HEK293 (cell line): Measurements from ENCODE around the gene SLC16A5.

Experiments used
- CTCF ChIA-PET: fragments of 350-600 bp; formaldehyde crosslinking; extraction: SDS; loops from one replicate; lab custom pipeline; 2021; ENCODE audit warnings: antibody characterized with exemption; lab: Yijun Ruan, JAX
- POLR2A ChIA-PET: fragments of 300-600 bp; formaldehyde crosslinking; extraction: SDS; loops from one replicate; lab custom pipeline; 2020; ENCODE audit warnings: antibody characterized with exemption, inconsistent platforms; lab: Yijun Ruan, JAX
- H3K27ac ChIP-seq: fragments of 200-500 bp; sonication (Bioruptor generic); 2 replicates; pipeline ENCODE4 v1.5.1; 2014; ENCODE audit warnings: low read depth, low read length, control low read depth, inconsistent platforms; ENCODE audit errors: extremely low read depth
- H3K36me3 ChIP-seq, 2 experiments: fragments of 200-500 bp in 1 of 2; sonication (Bioruptor generic) in 1 of 2; 1 replicate in 1 of 2; 2 replicates in 1 of 2; pipeline ENCODE4 v1.5.1; 2014 to 2017; ENCODE audit warnings: inconsistent platforms in 2 of 2, low read length in 2 of 2; ENCODE audit not compliant: control insufficient read depth in 2 of 2, insufficient read depth in 1 of 2
- H3K4me1 ChIP-seq: fragments of 200-500 bp; sonication (Bioruptor generic); 2 replicates; pipeline ENCODE4 v1.5.1; 2014; ENCODE audit warnings: mild to moderate bottlenecking, low read length, inconsistent platforms; ENCODE audit not compliant: control insufficient read depth, insufficient read depth
- H3K4me3 ChIP-seq: 2 replicates; pipeline ENCODE4 v1.5.1; 2011; ENCODE audit warnings: low read depth, mild to moderate bottlenecking, control low read depth, low read length, moderate library complexity
- H3K9me3 ChIP-seq: fragments of 200-500 bp; sonication (Bioruptor generic); 2 replicates; pipeline ENCODE4 v1.5.1; 2014; ENCODE audit warnings: low read depth, low read length, inconsistent platforms; ENCODE audit not compliant: control insufficient read depth, insufficient read depth
- MYNN ChIP-seq: fragments of 450-650 bp; formaldehyde crosslinking; IDR thresholded peaks from 2 replicates; pipeline ENCODE4 v1.5.1; 2016; ENCODE audit warnings: missing biosample characterization, missing genetic modification characterization, borderline replicate concordance
- PRDM10 ChIP-seq: fragments of 450-650 bp; formaldehyde crosslinking; IDR thresholded peaks from 2 replicates; pipeline ENCODE4 v1.5.1; 2016; ENCODE audit warnings: missing biosample characterization, missing genetic modification characterization
- PRDM2 ChIP-seq: fragments of 450-650 bp; formaldehyde crosslinking; IDR thresholded peaks from 2 replicates; pipeline ENCODE4 v1.5.1; 2016; ENCODE audit warnings: missing biosample characterization, missing genetic modification characterization, borderline replicate concordance
- REST ChIP-seq: fragments of 450-650 bp; formaldehyde crosslinking; IDR thresholded peaks from 2 replicates; pipeline ENCODE4 v1.5.1; 2016; ENCODE audit warnings: missing biosample characterization, missing genetic modification characterization
- TCF7L2 ChIP-seq: IDR thresholded peaks from 2 replicates; pipeline ENCODE4 v1.6.1; 2011; ENCODE audit warnings: low read depth, mild to moderate bottlenecking, inconsistent platforms, low read length, moderate library complexity, borderline replicate concordance
- ZBTB26 ChIP-seq: fragments of 450-650 bp; formaldehyde crosslinking; optimal IDR thresholded peaks from 2 replicates; pipeline ENCODE3; 2016; ENCODE audit warnings: missing biosample characterization, mild to moderate bottlenecking, missing genetic modification characterization
- ZNF16 ChIP-seq: fragments of 450-650 bp; formaldehyde crosslinking; IDR thresholded peaks from 2 replicates; pipeline ENCODE4 v1.5.1; 2016; ENCODE audit warnings: low read depth, missing biosample characterization, missing genetic modification characterization
- ZNF214 ChIP-seq: fragments of 450-650 bp; formaldehyde crosslinking; IDR thresholded peaks from 2 replicates; pipeline ENCODE4 v1.5.1; 2017; ENCODE audit warnings: missing biosample characterization, mild to moderate bottlenecking, missing genetic modification characterization, borderline replicate concordance
- ZNF350 ChIP-seq: fragments of 450-650 bp; formaldehyde crosslinking; IDR thresholded peaks from 2 replicates; pipeline ENCODE4 v1.5.0; 2017; ENCODE audit warnings: missing biosample characterization, mild to moderate bottlenecking, missing genetic modification characterization
- ZNF548 ChIP-seq: fragments of 450-650 bp; formaldehyde crosslinking; IDR thresholded peaks from 2 replicates; pipeline ENCODE4 v1.5.1; 2016; ENCODE audit warnings: missing biosample characterization, missing genetic modification characterization
- ZNF571 ChIP-seq: fragments of 450-650 bp; formaldehyde crosslinking; IDR thresholded peaks from 2 replicates; pipeline ENCODE4 v1.5.0; 2017; ENCODE audit warnings: missing biosample characterization, missing genetic modification characterization
- ZNF610 ChIP-seq: fragments of 450-650 bp; formaldehyde crosslinking; IDR thresholded peaks from 2 replicates; pipeline ENCODE4 v1.5.1; 2016; ENCODE audit warnings: missing biosample characterization, missing genetic modification characterization, borderline replicate concordance
- ZNF747 ChIP-seq: fragments of 450-650 bp; formaldehyde crosslinking; IDR thresholded peaks from 2 replicates; pipeline ENCODE4 v1.5.1; 2016; ENCODE audit warnings: missing biosample characterization, missing genetic modification characterization
- ZNF843 ChIP-seq: fragments of 450-650 bp; formaldehyde crosslinking; IDR thresholded peaks from 2 replicates; pipeline ENCODE4 v1.5.1; 2016; ENCODE audit warnings: missing biosample characterization, missing genetic modification characterization

Gene SLC16A5

GRCh38 chr17:75105126-75106080 is 17.6 kb downstream of the SLC16A5 start (continued):
- TF ChIP-seq PRDM2 (no peak), ZNF610 (tag by site-specific recombination) (peak; percentile 80), ZNF571 (tag by site-specific recombination) (no peak), MYNN (tag by site-specific recombination) (no peak), ZNF214 (tag by site-specific recombination) (no peak), ZBTB26 (tag by site-specific recombination) (no peak), ZNF843 (tag by site-specific recombination) (peak; percentile 99), ZNF16 (tag by site-specific recombination) (no peak), REST (tag by site-specific recombination) (no peak), ZNF548 (no peak), TCF7L2 (peak; percentile 87)

GRCh38 chr17:75108193-75108592 is 20.4 kb downstream of the SLC16A5 start:
- CTCF ChIA-PET, result interaction anchor here (0.7 to 2.2 kb wide), 2 partner anchors 40 to 45 kb away, joined by 4 to 7 read pairs; no protein-coding TSS in a partner anchor
- H3K27ac ChIP-seq, result no peak overlapping the region
- TF ChIP-seq PRDM10 (tag by site-specific recombination) (peak; percentile 2; the same call in 1 of the 2 replicates), ZNF350 (tag by site-specific recombination) (no peak), ZNF747 (tag by site-specific recombination) (no peak)
- H3K9me3 ChIP-seq, result no peaks in the 10 kb centered on the region
- POLR2A ChIA-PET, result no interaction called here
- H3K4me1 ChIP-seq, result peaks cover 15% of the 10 kb centered on the region
- H3K4me3 ChIP-seq, result no peak overlapping the region
- H3K36me3 ChIP-seq, result peaks cover 0 to 7% of the 10 kb centered on the region in 2 experiments; a peak in 2 of 3 replicates
